ENCODE measurements around the gene SORBS1. TPM values are rescaled to one million over a fixed set of nuclear protein-coding genes. Genes with fewer than 3 reads are reported as not detected.

SORBS1 gene
- total RNA-seq, 6 experiments from 2014 or later: 56.4 to 97.9 (median 76.5) TPM

DNA sequence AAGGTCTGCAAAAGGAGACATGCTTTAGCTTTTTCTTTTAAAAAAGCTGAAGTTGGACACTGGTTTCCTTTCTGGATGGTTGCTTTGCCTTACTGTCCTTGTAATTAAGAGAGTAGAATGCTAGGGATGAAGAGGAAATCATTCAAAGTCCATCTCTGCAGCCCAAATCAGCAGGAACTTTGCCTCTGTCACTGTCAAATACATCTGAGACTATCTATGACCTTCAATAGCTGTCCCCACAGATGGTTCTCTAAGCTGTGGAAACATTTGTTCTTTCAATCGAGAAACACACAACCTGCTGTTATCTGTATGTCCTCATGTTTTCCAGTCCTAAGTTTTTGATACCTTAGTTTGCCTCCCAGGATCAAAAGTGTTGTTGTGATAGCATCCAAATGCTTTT is 117.5 kb downstream of the SORBS1 start:
- Histone ChIP-seq H3K27ac (peak overlapping the region; percentile 84 to 97 (median 90)), H3K36me3 (peaks cover 0 to 3% (median 1%) of the 10 kb centered on the region in 4 donors), H3K9me3 (no peaks in the 10 kb centered on the region), H3K27me3 (no peaks in the 10 kb centered on the region), H3K4me1 (peaks cover 0 to 40% (median 13%) of the 10 kb centered on the region in 4 donors), H3K4me3 (no peak overlapping the region)
- intact Hi-C loops (cut with DNase I): no loop called here
- peak in 2 of 4 donors; percentile 26 to 40 for ATAC-seq
- WGBS (ENCODE audit: insufficient coverage, low coverage, low lambda C conversion rate, missing lambda C conversion rate): 8% methylated on average over 1 of the region's 1 CpG
- DNase-seq: no peak
- TF ChIP-seq, protein P1, sequence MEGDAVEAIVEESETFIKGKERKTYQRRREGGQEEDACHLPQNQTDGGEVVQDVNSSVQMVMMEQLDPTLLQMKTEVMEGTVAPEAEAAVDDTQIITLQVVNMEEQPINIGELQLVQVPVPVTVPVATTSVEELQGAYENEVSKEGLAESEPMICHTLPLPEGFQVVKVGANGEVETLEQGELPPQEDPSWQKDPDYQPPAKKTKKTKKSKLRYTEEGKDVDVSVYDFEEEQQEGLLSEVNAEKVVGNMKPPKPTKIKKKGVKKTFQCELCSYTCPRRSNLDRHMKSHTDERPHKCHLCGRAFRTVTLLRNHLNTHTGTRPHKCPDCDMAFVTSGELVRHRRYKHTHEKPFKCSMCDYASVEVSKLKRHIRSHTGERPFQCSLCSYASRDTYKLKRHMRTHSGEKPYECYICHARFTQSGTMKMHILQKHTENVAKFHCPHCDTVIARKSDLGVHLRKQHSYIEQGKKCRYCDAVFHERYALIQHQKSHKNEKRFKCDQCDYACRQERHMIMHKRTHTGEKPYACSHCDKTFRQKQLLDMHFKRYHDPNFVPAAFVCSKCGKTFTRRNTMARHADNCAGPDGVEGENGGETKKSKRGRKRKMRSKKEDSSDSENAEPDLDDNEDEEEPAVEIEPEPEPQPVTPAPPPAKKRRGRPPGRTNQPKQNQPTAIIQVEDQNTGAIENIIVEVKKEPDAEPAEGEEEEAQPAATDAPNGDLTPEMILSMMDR (IDR thresholded peaks at IDR 0.05): no peak
- TF ChIP-seq POLR2A (IDR thresholded peaks at IDR 0.05): peak; percentile 23

DNA sequence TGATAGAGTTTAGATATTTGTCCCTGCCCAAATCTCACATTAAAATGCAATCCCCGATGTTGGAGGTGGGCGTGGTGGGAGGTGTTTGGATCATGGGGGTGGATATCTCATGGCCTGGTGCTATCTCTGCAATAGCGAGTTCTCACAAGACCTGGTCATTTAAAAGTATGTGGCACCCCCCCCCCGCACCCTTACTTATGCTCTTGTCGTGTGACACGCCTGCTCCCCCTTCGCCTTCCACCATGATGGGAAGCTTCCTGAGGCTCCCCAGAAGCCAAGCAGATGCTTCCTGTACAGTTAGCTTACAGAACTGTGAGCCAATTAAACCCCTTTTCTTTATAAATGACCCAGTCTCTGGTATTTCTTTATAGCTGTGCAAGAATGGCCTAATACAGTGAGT is 118.8 kb downstream of the SORBS1 start:
- H3K27ac ChIP-seq: peak overlapping the region; percentile 35 to 97 (median 90)

DNA sequence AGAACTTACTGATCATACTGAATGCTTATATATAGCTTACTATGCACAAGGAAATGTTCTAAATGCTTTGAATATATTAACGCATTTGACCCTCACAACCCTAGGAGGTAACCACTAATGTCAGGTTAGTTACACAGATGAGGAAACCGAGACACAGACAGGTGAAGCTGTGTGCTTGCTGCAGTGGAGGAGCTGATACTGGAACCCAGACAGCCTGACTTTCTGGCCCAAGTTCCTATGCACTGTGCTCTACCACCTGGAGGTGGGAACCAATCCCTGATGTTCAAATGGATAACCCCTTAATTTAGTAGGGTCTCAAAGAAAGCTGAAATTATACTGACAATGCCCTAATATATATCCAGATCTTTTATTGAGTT is 119.6 kb downstream of the SORBS1 start:
- Histone ChIP-seq H3K4me1 (peaks cover 0 to 40% (median 12%) of the 10 kb centered on the region in 4 donors), H3K36me3 (peaks cover 0 to 18% (median 5%) of the 10 kb centered on the region in 4 donors), H3K4me3 (no peak overlapping the region), H3K27ac (peak overlapping the region; percentile 35 to 51 (median 49)), H3K27me3 (no peaks in the 10 kb centered on the region), H3K9me3 (no peaks in the 10 kb centered on the region)
- intact Hi-C loops (cut with DNase I): no loop called here
- DNase-seq (no peak), ATAC-seq (no peak)
- WGBS (ENCODE audit: insufficient coverage, low coverage, low lambda C conversion rate, missing lambda C conversion rate): 40% methylated on average over 1 of the region's 2 CpGs
- TF ChIP-seq, protein P1 (IDR thresholded peaks at IDR 0.05): no peak
- TF ChIP-seq POLR2A (IDR thresholded peaks at IDR 0.05): no peak

More for the DNA sequence above, 118.8 kb downstream of the SORBS1 start:
- intact Hi-C loops (cut with DNase I): no loop called here
- 100% methylated on average over 2 of the region's 7 CpGs for WGBS (ENCODE audit: insufficient coverage, low coverage, low lambda C conversion rate, missing lambda C conversion rate)
- Histone ChIP-seq H3K4me1 (peaks cover 0 to 40% (median 13%) of the 10 kb centered on the region in 4 donors), H3K27me3 (no peaks in the 10 kb centered on the region), H3K9me3 (no peaks in the 10 kb centered on the region), H3K4me3 (no peak overlapping the region), H3K36me3 (peaks cover 0 to 10% (median 2%) of the 10 kb centered on the region in 4 donors)
- TF ChIP-seq, protein P1 (IDR thresholded peaks at IDR 0.05): no peak
- TF ChIP-seq POLR2A (IDR thresholded peaks at IDR 0.05): no peak
- DNase-seq (no peak), ATAC-seq (no peak)

DNA sequence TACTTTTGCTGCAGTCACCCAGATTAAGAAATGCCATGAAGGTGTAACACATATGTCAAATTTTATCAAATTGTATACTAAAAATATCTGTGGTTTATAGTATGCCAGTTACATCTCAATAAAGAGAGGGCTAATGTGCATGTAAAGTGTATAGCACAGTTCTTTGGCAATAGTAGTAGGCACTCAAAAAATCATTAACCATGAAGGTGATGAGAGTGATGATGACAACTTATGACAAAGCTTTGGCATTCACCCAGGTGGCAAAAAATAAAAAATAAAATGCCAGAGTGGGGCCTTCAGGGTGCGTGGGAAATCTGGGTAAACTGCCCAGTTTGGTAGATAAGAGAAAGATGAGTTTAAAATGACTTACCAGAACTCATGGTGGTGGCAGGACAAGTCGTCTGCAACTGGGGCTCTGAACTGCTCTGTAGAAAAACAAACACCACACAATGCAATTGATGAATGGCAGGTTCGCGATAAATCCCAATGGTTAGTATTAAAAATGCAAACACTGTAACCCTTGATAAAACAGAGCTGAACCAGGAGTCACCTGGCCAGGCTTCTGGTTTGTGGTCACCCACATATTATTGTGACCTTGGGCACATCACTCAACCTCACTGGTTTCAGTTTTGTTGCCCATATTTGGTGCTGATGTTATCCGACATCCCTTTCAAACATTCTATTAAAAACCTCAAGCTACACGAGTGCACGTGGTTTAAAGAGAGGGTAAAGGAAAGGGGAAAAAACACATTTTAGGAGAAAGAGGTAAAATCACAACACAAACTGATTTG is 120.2 kb downstream of the SORBS1 start:
- DNase-seq (no peak), ATAC-seq (peak in 1 of 4 donors; percentile 23)
- Histone ChIP-seq H3K9me3 (no peaks in the 10 kb centered on the region), H3K36me3 (peaks cover 0 to 19% (median 5%) of the 10 kb centered on the region in 4 donors), H3K4me3 (no peak overlapping the region), H3K27me3 (no peaks in the 10 kb centered on the region), H3K27ac (peak overlapping the region; percentile 35 to 51 (median 49)), H3K4me1 (peaks cover 0 to 40% (median 15%) of the 10 kb centered on the region in 4 donors)
- intact Hi-C loops (cut with DNase I): no loop called here
- 52% methylated on average over 7 of the region's 7 CpGs for WGBS (ENCODE audit: insufficient coverage, low coverage, low lambda C conversion rate, missing lambda C conversion rate)
- TF ChIP-seq, protein P1 (IDR thresholded peaks at IDR 0.05): no peak
